Measurements from ENCODE around the gene SLC8A3. TPM values are rescaled to one million over a fixed set of nuclear protein-coding genes. Genes with fewer than 3 reads are reported as not detected.
A peak's percentile ranks its signal among the peaks of the same experiment; 100 is the strongest.

Gene SLC8A3
- polyA plus RNA-seq, 2 of the 4 experiments (the other 2 are of a cell fraction) = not detected

DNA sequence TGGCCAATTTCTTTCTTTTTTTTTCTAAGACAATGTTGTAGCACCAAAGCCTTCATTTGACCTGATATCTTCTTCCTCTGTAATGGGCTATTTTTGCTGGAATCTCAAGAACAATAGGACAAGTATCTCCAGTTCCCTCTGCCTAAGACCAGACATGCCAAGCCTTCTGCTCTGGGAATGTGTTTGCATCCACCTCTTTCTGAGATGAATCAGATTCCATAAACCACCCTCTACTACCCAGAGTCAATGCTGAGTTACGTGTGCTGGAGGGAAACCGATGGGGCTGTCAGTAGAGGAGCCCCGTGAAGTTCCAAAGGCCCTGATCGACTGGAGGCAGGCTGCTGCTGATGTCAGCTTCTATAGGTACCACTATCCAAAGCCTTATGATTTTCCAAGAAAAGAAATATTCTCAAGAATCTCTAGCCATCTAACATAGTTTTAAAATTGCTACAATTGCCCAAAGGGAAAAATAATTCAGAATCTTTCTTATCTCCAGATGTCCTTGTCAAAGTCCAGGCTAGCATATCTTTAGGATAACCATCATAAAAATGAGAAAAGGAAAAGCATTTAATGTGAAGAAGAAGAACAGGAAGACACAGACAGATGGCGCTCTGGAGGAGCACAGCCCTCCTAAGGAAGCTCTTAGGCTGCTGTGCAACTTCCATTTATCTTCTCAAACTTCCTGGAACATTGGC is 101.9 kb downstream of the SLC8A3 start (continued):
- TF ChIP-seq RAD21 (conservative IDR thresholded peaks at IDR 0.05 in 1 of 2, IDR thresholded peaks at IDR 0.05 in 1 of 2) (peak; percentile 48 to 52; a peak in 4 of 5 replicates), RFX5 (IDR thresholded peaks at IDR 0.05) (no peak), SMC3 (IDR thresholded peaks at IDR 0.05) (peak; percentile 69), EHMT2 (IDR thresholded peaks at IDR 0.05; ENCODE audit: low read depth) (no peak), CBX8 (IDR thresholded peaks at IDR 0.05) (no peak)

DNA sequence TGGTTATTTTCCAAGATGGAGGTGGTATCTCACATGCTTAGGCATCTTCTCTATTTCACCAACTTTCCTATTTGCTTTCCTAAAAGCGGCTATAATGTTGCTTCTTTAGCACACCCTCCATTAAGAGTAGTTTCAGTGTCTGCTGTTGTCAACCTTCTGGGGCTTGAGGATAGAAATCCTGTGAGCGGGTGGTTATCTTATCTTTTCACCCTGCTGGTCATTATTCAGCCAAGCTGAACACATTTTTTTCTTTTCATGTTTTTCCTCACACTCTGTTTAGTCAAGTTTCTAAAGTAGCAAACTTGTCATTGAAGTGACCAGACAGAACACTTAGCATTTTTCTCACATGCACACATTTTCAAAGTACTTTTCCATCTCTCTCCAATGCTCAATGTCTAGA is 104.5 kb downstream of the SLC8A3 start:
- no peak overlapping the region for H3K4me3 ChIP-seq
- DNase-seq (ENCODE audit: low read depth in 1 of 2, low spot score in 1 of 2) (no peak), FAIRE-seq (no peak), ATAC-seq (no peak)
- no peak overlapping the region for H3K4me2 ChIP-seq
- CTCF ChIA-PET = interaction anchor here (0.9 to 5.2 kb wide), 4 partner anchors 10 to 266 kb away, joined by 3 to 41 read pairs (median 4); no protein-coding TSS in a partner anchor
- WGBS (ENCODE audit: missing lambda C conversion rate) = 24% methylated on average over 2 of the region's 2 CpGs
- H3K9me3 ChIP-seq = no peaks in the 10 kb centered on the region
- POLR2A ChIA-PET = no interaction called here
- no peak for TF ChIP-seq ZFP36 (IDR thresholded peaks at IDR 0.05; ENCODE audit: borderline replicate concordance, partially characterized antibody)
- no peak for TF ChIP-seq POLR2AphosphoS2 (conservative IDR thresholded peaks at IDR 0.05; ENCODE audit: low read length)
- TF ChIP-seq RARB (CRISPR knock-in tag; IDR thresholded peaks at IDR 0.05) = no peak
- no peak for TF ChIP-seq MAFK (IDR thresholded peaks at IDR 0.05; ENCODE audit: partially characterized antibody)
- TF ChIP-seq, protein P1, sequence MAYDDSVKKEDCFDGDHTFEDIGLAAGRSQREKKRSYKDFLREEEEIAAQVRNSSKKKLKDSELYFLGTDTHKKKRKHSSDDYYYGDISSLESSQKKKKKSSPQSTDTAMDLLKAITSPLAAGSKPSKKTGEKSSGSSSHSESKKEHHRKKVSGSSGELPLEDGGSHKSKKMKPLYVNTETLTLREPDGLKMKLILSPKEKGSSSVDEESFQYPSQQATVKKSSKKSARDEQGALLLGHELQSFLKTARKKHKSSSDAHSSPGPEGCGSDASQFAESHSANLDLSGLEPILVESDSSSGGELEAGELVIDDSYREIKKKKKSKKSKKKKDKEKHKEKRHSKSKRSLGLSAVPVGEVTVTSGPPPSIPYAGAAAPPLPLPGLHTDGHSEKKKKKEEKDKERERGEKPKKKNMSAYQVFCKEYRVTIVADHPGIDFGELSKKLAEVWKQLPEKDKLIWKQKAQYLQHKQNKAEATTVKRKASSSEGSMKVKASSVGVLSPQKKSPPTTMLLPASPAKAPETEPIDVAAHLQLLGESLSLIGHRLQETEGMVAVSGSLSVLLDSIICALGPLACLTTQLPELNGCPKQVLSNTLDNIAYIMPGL (CRISPR knock-in tag; IDR thresholded peaks at IDR 0.05; ENCODE audit: borderline replicate concordance) = no peak
- TF ChIP-seq, protein P2, sequence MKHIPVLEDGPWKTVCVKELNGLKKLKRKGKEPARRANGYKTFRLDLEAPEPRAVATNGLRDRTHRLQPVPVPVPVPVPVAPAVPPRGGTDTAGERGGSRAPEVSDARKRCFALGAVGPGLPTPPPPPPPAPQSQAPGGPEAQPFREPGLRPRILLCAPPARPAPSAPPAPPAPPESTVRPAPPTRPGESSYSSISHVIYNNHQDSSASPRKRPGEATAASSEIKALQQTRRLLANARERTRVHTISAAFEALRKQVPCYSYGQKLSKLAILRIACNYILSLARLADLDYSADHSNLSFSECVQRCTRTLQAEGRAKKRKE (CRISPR knock-in tag; IDR thresholded peaks at IDR 0.05; ENCODE audit: low read depth) = no peak
- TF ChIP-seq ZC3H11A (IDR thresholded peaks at IDR 0.05) = no peak
- TF ChIP-seq MYC (IDR thresholded peaks at IDR 0.05; ENCODE audit: borderline replicate concordance, low read length) = no peak
- no peak for TF ChIP-seq NR3C1 (IDR thresholded peaks at IDR 0.05)
- no peak for TF ChIP-seq CHD4 (IDR thresholded peaks at IDR 0.05; ENCODE audit: borderline replicate concordance)
- no peak for TF ChIP-seq HOXB5 (CRISPR knock-in tag; IDR thresholded peaks at IDR 0.05)
- TF ChIP-seq HEYL (CRISPR knock-in tag; IDR thresholded peaks at IDR 0.05) = no peak
- no peak for TF ChIP-seq RAD21 (conservative IDR thresholded peaks at IDR 0.05 in 1 of 2, IDR thresholded peaks at IDR 0.05 in 1 of 2)
- TF ChIP-seq EHMT2 (IDR thresholded peaks at IDR 0.05; ENCODE audit: low read depth) = no peak
- no peak for TF ChIP-seq ZSCAN20 (CRISPR knock-in tag; IDR thresholded peaks at IDR 0.05)
- TF ChIP-seq RNF2 (IDR thresholded peaks at IDR 0.05; ENCODE audit: borderline replicate concordance, low read depth) = no peak
- TF ChIP-seq CHD2 (IDR thresholded peaks at IDR 0.05; ENCODE audit: low read length, partially characterized antibody) = no peak
- TF ChIP-seq CEBPB (IDR thresholded peaks at IDR 0.05) = no peak
- TF ChIP-seq CBX2 (IDR thresholded peaks at IDR 0.05; ENCODE audit: borderline replicate concordance, low read depth) = no peak
- TF ChIP-seq, protein P3, sequence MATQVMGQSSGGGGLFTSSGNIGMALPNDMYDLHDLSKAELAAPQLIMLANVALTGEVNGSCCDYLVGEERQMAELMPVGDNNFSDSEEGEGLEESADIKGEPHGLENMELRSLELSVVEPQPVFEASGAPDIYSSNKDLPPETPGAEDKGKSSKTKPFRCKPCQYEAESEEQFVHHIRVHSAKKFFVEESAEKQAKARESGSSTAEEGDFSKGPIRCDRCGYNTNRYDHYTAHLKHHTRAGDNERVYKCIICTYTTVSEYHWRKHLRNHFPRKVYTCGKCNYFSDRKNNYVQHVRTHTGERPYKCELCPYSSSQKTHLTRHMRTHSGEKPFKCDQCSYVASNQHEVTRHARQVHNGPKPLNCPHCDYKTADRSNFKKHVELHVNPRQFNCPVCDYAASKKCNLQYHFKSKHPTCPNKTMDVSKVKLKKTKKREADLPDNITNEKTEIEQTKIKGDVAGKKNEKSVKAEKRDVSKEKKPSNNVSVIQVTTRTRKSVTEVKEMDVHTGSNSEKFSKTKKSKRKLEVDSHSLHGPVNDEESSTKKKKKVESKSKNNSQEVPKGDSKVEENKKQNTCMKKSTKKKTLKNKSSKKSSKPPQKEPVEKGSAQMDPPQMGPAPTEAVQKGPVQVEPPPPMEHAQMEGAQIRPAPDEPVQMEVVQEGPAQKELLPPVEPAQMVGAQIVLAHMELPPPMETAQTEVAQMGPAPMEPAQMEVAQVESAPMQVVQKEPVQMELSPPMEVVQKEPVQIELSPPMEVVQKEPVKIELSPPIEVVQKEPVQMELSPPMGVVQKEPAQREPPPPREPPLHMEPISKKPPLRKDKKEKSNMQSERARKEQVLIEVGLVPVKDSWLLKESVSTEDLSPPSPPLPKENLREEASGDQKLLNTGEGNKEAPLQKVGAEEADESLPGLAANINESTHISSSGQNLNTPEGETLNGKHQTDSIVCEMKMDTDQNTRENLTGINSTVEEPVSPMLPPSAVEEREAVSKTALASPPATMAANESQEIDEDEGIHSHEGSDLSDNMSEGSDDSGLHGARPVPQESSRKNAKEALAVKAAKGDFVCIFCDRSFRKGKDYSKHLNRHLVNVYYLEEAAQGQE (IDR thresholded peaks at IDR 0.05) = no peak
- no peak overlapping the region for H3K27ac ChIP-seq
- no peaks in the 10 kb centered on the region for H3K4me1 ChIP-seq
